Left ventricle myocardium inferior (tissue), 1 donor: ENCODE data around the gene ABCC3. TPM values are rescaled to one million over a fixed set of nuclear protein-coding genes. Genes with fewer than 3 reads are reported as not detected.
A peak's percentile ranks its signal among the peaks of the same experiment; 100 is the strongest.

Source experiments
- DNase-seq: peaks from one replicate; pipeline ENCODE4 v3.0.0-alpha.2; 2020
- H3K27ac ChIP-seq: fragments of 200-600 bp; replicated peaks from 2 replicates; pipeline ENCODE4 v1.8.0; 2021
- H3K27me3 ChIP-seq: fragments of 200-600 bp; 2 replicates; pipeline ENCODE4 v1.8.0; 2021; ENCODE audit warnings: low read depth
- H3K36me3 ChIP-seq: fragments of 200-600 bp; 2 replicates; pipeline ENCODE4 v1.8.0; 2021
- H3K4me1 ChIP-seq: fragments of 200-600 bp; 2 replicates; pipeline ENCODE4 v1.8.0; 2021
- H3K4me3 ChIP-seq: fragments of 200-600 bp; 2 replicates; pipeline ENCODE4 v1.8.0; 2021; ENCODE audit warnings: mild to moderate bottlenecking, moderate library complexity
- H3K9me3 ChIP-seq: fragments of 200-600 bp; replicated peaks from 2 replicates; pipeline ENCODE4 v1.8.0; 2021
- CTCF ChIP-seq: fragments of 200-600 bp; IDR thresholded peaks from 2 replicates; pipeline ENCODE4 v1.8.0; 2021; ENCODE audit warnings: antibody characterized with exemption, mild to moderate bottlenecking, borderline replicate concordance
- intact Hi-C: fragments of 100-400 bp; cut with micrococcal nuclease; formaldehyde crosslinking; loops from one replicate; pipeline ENCODE4 v1.11.0; 2022
- total RNA-seq: library from RNA; stranded (reverse); fragmentation: NEBNext Ultra II Directional; extraction: Animal tissue kit (Norgen Biotek cat#: 25700); gene quantifications from one replicate; pipeline ENCODE4 v1.2.1, GENCODE V29; 2021
- donor health status: DM: no; HTN: yes; CAD: no; lungs with severe emphysema.

Gene ABCC3
- total RNA-seq, 1 donor from 2014 or later, result 0.88 TPM

- Histone ChIP-seq H3K9me3 (no peaks in the 10 kb centered on the region), H3K27ac (no peak overlapping the region), H3K27me3 (no peaks in the 10 kb centered on the region), H3K4me3 (no peak overlapping the region), H3K4me1 (peaks cover 26% of the 10 kb centered on the region), H3K36me3 (no peaks in the 10 kb centered on the region)
- no peak for DNase-seq
- no peak for TF ChIP-seq CTCF
- intact Hi-C loops, result no loop called here
These were observed 40.4 kb upstream of the ABCC3 start for GRCh38 chr17:50594128-50594823.

- Histone ChIP-seq H3K9me3 (no peaks in the 10 kb centered on the region), H3K4me1 (peaks cover 19% of the 10 kb centered on the region), H3K27me3 (no peaks in the 10 kb centered on the region), H3K27ac (no peak overlapping the region), H3K36me3 (no peaks in the 10 kb centered on the region), H3K4me3 (no peak overlapping the region)
- no peak for DNase-seq
- TF ChIP-seq CTCF, result no peak
- intact Hi-C loops, result no loop called here
These were observed 39.8 kb upstream of the ABCC3 start for GRCh38 chr17:50594892-50595291.

GRCh38 chr17:50596191-50597037, 38.3 kb upstream of the ABCC3 start:
- DNase-seq, result no peak
- peak; percentile 27 for TF ChIP-seq CTCF
- Histone ChIP-seq H3K4me3 (no peak overlapping the region), H3K27ac (no peak overlapping the region), H3K36me3 (no peaks in the 10 kb centered on the region), H3K4me1 (peaks cover 12% of the 10 kb centered on the region), H3K9me3 (no peaks in the 10 kb centered on the region), H3K27me3 (no peaks in the 10 kb centered on the region)
- intact Hi-C loops, result no loop called here

- no peaks in the 10 kb centered on the region for H3K9me3 ChIP-seq
- intact Hi-C loops, result no loop called here
- TF ChIP-seq CTCF, result no peak
These were observed 36.2 kb upstream of the ABCC3 start for GRCh38 chr17:50598487-50598886.

GRCh38 chr17:50599606-50600005, 35.1 kb upstream of the ABCC3 start:
- peaks cover 7% of the 10 kb centered on the region for H3K27me3 ChIP-seq
- TF ChIP-seq CTCF, result no peak

More at GRCh38 chr17:50598487-50598886, 36.2 kb upstream of the ABCC3 start:
- DNase-seq, result no peak
- Histone ChIP-seq H3K4me1 (peaks cover 6% of the 10 kb centered on the region), H3K36me3 (no peaks in the 10 kb centered on the region), H3K27me3 (peaks cover 7% of the 10 kb centered on the region), H3K4me3 (no peak overlapping the region), H3K27ac (no peak overlapping the region)

More at GRCh38 chr17:50599606-50600005, 35.1 kb upstream of the ABCC3 start:
- Histone ChIP-seq H3K36me3 (no peaks in the 10 kb centered on the region), H3K27ac (no peak overlapping the region), H3K4me3 (no peak overlapping the region), H3K9me3 (no peaks in the 10 kb centered on the region), H3K4me1 (peaks cover 16% of the 10 kb centered on the region)
- DNase-seq, result no peak
- intact Hi-C loops, result no loop called here
